IPS DF 4.7 (cell line): Measurements from ENCODE around the gene CREB3L2.
"Not testable (repeated sequence)": the region's sequence is repeated elsewhere in the genome, so short reads cannot be mapped to it uniquely, and the experiment has no call there.

Experiments
- DNase-seq: peaks from one replicate; pipeline ENCODE4 v3.0.0-alpha.2; 2013; ENCODE audit warnings: low spot score; ENCODE audit errors: extremely low read depth

CREB3L2 gene

GRCh38 chr7:137934941-137935883, 66.7 kb downstream of the CREB3L2 start:
- DNase-seq, result no peak

GRCh38 chr7:137934176-137934826, 67.6 kb downstream of the CREB3L2 start:
- DNase-seq, result no peak

- no peak for DNase-seq
Observed at GRCh38 chr7:137933270-137934017, 68.4 kb downstream of the CREB3L2 start.

DNA sequence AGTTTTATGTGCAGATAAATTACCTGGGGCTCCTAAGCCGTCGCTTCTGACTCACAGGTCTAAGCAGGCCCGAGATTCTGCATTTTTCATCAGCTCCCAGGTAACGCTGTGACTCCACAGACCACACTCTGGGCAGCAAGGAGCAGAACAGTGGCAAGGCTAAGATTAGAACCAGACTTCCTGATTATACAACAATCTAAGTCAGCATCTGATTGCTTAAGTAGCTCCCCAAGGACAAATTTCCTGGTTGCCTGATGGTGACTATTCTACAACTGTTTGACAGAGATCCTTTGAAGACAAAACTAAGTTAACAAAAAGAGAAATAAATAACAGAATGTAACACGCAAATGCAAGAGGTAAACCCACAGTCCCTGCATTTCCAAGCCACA, 69.0 kb downstream of the CREB3L2 start:
- no peak for DNase-seq

- DNase-seq, result no peak
Observed at GRCh38 chr7:137931823-137932222, 70.1 kb downstream of the CREB3L2 start.

DNA sequence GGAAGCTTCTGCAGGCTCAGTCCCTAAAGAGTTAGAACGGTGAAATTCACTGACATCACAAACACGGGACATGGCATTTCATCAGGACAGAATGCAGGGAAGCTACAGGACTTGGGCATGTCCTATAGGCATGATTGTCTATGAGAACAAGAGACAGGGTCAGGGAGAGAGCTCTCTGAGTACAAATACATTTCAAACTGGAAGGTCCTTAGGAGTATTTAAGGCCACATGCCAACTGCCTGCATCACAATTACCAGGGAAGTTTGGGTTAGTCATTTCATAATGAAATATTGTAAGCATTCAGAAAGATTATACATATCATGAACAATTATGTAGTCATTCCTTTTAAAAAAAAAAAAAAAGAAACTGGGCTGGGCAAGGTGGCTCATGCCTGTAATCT, 71.3 kb downstream of the CREB3L2 start:
- no peak for DNase-seq

DNA sequence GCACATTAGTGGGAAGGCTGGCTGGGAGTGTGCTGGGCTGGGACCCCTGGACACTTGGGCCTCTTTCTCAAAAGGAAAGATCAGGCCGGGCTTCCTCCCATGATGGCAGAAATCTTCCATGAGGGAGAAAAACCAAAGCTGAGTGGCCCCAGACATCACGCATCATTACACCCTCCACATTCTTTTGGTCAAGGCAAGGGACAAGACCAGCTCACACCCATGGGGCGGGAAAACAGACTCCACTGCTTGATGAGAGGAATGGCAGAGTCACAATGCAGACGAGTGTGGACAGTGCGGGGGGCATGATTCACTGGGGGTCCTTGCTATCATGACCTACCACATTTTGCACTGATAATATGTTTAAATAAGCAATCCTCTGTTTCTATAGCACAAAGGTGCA, 73.3 kb downstream of the CREB3L2 start:
- no peak for DNase-seq

DNA sequence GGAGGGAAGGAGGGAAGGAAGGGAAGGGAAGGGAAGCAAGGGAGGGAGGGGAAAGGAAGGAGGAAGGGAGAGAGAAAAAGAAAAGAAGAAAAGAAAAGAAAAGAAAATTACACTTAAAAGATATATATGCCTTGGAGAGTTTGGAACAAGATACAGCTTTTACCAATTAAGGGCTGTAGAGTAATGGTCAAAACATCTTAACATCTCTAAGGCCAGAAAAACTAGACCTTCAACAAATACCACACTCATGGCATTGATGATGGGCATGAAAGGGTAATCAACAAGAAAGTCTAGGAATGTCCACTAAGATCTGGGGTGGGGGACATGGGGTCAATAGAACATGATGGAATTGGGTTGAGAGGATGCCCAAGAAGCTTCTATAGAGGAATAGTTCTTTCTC, 74.5 kb downstream of the CREB3L2 start:
- no peak for DNase-seq

DNA sequence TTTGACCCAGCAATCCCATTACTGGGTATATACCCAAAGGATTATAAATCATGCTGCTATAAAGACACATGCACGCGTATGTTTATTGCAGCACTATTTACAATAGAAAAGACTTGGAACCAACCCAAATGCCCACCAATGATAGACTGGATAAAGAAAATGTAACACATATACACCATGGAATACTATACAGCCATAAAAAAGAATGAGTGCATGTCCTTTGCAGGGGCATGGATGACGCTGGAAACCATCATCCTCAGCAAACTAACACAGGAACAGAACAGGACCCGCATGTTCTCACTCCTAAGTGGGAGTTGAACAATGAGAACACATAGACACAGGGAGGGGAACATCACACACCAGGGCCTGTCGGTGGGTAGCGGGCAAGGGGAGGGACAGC, 75.7 kb downstream of the CREB3L2 start:
- not testable (repeated sequence) for DNase-seq

GRCh38 chr7:137925754-137926153, 76.1 kb downstream of the CREB3L2 start:
- no peak for DNase-seq

DNA sequence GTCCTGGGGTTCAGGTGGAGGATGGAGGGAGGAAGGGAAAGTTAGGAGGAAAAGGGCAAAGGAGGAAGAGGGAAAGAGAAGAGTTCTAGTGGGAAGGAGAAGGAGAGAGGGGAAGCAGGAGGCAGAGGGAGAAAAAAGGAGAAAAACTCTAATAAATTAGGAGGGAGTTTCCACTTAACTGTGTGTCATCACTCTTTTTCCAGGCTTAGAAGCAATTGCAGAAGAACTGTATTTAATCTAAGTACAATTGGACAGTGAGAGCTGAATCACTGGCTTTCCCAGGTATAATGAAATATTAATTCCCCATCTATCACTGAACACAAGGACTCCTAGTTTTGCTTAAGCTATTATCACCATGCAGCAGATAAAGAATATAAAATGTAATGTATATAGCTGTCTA, 76.8 kb downstream of the CREB3L2 start:
- DNase-seq, result no peak

GRCh38 chr7:137923380-137923779, 78.5 kb downstream of the CREB3L2 start:
- DNase-seq, result no peak

- no peak for DNase-seq
Observed at GRCh38 chr7:137920637-137921399, 81.1 kb downstream of the CREB3L2 start.

GRCh38 chr7:137919987-137920386, 81.9 kb downstream of the CREB3L2 start:
- no peak for DNase-seq

DNA sequence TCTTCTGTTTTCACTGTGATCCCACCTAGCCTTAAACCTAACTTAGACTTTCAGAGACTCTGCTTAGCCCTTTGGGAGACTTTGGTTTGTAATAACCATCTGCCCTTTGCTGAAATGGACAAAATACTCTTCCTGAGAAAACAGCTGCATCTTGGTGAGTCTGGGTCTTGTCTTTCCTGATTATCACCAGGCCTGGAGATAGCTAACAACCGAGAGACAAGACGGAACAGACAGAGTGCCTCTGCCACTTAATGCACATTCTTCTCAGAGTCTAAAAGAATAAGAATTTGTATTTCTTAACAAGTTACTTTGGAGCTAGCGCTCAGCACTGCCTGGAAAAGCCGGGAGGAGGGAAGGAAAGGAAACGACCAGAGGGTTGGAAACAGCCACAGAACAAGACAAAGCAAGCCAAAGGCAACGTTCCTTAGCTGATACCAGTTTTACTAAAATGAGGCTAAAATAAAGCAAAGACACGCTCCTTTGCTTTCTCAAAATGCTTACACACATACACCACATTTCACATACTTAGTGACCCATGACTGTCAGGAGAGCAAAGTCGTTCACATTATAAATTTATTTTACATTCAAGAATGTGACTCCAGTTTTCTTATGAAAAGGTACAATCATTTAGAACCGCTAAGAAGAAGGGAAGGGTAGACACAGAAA, 84.8 kb downstream of the CREB3L2 start:
- DNase-seq, result no peak

- no peak for DNase-seq
Observed at GRCh38 chr7:137916564-137916963, 85.3 kb downstream of the CREB3L2 start.

DNA sequence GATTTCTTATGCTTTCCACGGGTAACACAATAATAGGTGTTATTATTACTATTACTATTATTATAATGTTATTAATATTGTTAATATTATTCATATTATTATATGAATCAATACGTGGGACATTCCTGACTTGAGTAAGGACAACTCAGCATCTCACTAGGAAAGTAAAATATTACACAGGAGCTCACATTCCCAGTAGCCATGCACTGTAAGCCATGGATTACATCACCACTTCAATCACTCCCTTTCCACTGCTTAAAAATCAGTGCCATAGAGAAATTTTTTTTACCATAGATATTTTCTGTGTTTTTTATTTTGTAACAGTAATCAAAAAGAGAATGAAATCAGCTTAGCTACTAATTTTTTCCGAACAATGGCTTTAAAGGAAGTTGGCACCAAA, 86.6 kb downstream of the CREB3L2 start:
- DNase-seq, result no peak

DNA sequence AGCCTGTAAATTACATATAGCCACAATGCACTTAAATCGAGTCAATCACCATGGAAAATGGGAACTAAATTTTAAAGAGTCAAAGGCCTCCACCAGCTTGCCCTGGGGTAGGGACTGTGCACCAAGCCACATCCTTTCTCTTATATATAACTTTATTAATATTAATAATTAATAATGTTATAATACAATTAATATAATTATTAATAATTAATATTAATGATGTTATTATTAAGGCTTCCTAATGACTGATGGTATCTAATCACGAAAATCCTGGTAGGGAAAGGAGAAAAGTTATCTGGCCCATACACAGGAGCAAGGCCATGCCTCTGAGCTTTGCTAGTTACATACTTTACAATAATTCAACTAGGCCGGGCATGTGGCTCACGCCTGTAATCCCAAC, 87.9 kb downstream of the CREB3L2 start:
- DNase-seq, result no peak

DNA sequence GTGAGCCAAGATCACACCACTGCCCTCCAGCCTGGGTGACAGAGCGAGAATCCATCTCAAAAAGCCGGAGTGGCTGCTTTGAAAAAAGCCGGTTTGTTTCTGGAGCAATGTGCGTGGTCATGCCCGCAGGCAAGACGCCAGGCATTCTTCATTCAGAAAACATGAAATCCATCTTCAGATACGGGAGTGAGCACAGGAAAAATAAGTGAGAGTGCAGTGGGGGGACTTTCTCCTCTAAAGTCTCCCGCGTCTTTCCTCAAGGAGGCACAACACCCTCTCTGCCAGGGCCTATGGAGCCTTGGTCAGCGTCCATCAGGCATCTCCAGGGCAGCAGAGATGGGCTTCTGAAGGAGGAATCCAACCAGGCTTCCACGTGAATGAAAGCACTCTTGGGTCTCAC, 92.8 kb downstream of the CREB3L2 start:
- DNase-seq, result no peak

- DNase-seq, result no peak
Observed at GRCh38 chr7:137908106-137908505, 93.8 kb downstream of the CREB3L2 start.

DNA sequence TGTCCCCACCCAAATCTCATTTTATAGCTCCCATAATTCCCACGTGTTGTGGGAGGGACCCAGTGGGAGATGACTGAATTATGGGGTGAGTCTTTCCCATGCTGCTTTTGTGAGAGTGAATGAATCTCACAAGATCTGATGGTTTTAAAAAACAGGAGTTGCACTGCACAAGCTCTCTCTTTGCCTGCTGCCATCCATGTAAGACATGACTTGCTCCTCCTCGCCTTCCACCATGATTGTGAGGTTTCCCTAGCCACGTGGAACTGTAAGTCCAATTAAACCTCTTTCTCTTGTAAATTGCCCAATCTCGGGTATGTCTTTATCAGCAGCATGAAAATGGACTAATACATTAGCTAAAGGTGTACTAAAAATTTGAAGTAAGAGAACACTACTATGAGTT, 95.2 kb downstream of the CREB3L2 start:
- not testable (repeated sequence) for DNase-seq
